Neutrophil (primary cell): ENCODE data around the gene GBF1.

ENCODE experiments used
- H3K27ac ChIP-seq: fragments of 200-600 bp; sonication (generic); 2 replicates; pipeline ENCODE4 v1.5.1; 2016; ENCODE audit warnings: mild to moderate bottlenecking, moderate library complexity
- H3K27me3 ChIP-seq: fragments of 200-600 bp; sonication (generic); 2 replicates; pipeline ENCODE4 v1.6.0; 2016; ENCODE audit warnings: mild to moderate bottlenecking
- H3K36me3 ChIP-seq: fragments of 200-600 bp; sonication (generic); 2 replicates; pipeline ENCODE4 v1.5.1; 2017
- H3K4me1 ChIP-seq, 2 experiments: fragments of 200-600 bp in 1 of 2; sonication (generic) in 1 of 2; 1 replicate in 1 of 2; 2 replicates in 1 of 2; pipeline versions ENCODE4 v1.5.1 to v1.6.1; 2013 to 2016; ENCODE audit warnings: low read depth in 1 of 2, low read length in 1 of 2, mild to moderate bottlenecking in 1 of 2, moderate library complexity in 1 of 2; ENCODE audit not compliant: control insufficient read depth in 1 of 2, insufficient read depth in 1 of 2
- H3K4me3 ChIP-seq, 2 experiments: fragments of 200-600 bp in 1 of 2; sonication (generic) in 1 of 2; 1 replicate in 1 of 2; 2 replicates in 1 of 2; pipeline ENCODE4 v1.5.1; 2013 to 2016; ENCODE audit warnings: low read depth in 1 of 2, low read length in 1 of 2, mild to moderate bottlenecking in 1 of 2, moderate library complexity in 1 of 2
- H3K9me3 ChIP-seq: fragments of 200-600 bp; sonication (generic); 2 replicates; pipeline ENCODE4 v1.5.1; 2016
- TF ChIP-seq, protein P1 (sequence below): fragments of 200-600 bp; sonication (generic); IDR thresholded peaks from 2 replicates; pipeline ENCODE4 v1.5.1; 2016; ENCODE audit warnings: antibody characterized with exemption

The GBF1 gene

DNA sequence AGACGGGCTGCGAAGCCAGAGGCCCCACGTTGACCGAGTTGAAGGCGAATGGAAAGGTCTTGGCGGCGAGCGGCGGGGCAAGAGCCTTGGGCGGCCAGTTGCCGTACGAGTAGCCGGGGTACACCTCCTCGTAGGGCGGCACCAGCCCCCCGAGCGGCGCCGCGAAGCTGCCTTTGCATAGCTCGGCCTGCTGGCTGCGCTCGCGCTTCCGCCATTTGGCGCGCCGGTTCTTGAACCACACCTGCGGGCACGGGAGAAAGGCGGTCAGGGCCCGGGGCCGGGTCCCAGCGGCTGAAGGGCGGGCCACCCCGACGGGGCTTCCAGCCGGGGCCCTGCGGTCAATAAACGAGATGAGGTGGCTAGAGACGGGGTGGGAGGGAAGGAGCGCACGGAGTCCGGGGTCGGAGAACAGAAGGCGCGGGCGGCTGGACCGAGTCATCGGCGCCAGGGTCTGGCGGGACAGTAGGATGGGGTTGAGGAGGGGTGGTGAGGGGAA, 14.4 kb upstream of the GBF1 start:
- peaks cover 64% of the 10 kb centered on the region for H3K27me3 ChIP-seq
- H3K36me3 ChIP-seq, result no peaks in the 10 kb centered on the region
- H3K4me3 ChIP-seq, result peak overlapping the region; percentile 61 to 76
- peaks cover 47 to 49% of the 10 kb centered on the region in 2 experiments for H3K4me1 ChIP-seq
- H3K9me3 ChIP-seq, result no peaks in the 10 kb centered on the region
- TF ChIP-seq, protein P1, sequence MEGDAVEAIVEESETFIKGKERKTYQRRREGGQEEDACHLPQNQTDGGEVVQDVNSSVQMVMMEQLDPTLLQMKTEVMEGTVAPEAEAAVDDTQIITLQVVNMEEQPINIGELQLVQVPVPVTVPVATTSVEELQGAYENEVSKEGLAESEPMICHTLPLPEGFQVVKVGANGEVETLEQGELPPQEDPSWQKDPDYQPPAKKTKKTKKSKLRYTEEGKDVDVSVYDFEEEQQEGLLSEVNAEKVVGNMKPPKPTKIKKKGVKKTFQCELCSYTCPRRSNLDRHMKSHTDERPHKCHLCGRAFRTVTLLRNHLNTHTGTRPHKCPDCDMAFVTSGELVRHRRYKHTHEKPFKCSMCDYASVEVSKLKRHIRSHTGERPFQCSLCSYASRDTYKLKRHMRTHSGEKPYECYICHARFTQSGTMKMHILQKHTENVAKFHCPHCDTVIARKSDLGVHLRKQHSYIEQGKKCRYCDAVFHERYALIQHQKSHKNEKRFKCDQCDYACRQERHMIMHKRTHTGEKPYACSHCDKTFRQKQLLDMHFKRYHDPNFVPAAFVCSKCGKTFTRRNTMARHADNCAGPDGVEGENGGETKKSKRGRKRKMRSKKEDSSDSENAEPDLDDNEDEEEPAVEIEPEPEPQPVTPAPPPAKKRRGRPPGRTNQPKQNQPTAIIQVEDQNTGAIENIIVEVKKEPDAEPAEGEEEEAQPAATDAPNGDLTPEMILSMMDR, result peak; percentile 41
- no peak overlapping the region for H3K27ac ChIP-seq

DNA sequence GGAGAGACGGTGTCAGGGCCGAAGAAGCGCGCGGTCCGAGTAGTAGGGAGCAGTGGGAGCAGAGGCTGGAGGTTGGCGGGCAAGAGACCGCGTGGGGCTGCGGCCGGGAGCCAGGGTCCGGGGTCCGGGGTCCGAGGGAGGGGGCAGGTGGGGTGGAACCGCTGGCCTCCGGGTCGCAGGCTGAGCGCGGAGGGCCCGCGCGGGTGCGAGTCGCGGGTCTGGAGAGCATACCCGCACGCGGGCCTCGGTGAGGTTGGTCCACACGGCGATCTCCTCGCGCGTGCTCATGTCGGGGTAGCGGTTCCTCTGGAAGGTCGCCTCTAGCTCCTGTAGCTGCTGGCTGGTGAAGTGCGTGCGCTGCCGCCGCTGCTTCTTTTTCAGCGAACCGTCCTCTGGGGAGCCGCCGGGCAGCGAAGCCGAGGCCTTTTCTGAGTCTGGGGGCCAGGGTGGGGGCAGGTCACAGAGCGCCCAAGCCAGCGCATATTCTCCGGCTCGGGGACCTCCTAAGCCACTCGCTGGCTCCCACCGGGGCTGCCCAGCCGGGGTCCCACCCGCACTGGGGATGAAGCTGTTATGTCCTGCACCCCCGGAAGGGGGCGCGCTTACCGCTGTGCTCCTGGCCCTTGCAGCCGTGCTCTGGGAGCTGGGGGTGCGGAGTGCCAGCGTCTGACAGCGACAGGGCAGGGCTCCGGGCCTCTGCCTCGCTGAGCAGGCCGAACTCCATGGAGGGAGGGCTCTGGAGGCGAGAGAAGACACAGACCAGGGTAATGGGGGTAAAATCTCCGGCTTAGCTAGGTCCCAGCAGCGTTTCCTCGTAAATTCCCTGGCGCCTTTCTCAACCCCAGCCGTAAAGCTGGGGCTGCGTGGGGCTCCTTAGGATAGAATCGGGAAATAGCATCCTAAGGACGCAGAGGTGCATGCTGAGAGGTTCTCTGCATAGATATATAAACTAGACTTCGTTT, 13.7 kb upstream of the GBF1 start:
- Histone ChIP-seq H3K27me3 (peaks cover 71% of the 10 kb centered on the region), H3K9me3 (no peaks in the 10 kb centered on the region), H3K4me3 (peak overlapping the region; percentile 61 to 76), H3K36me3 (no peaks in the 10 kb centered on the region), H3K4me1 (peaks cover 40 to 42% of the 10 kb centered on the region in 2 experiments), H3K27ac (no peak overlapping the region)
- TF ChIP-seq, protein P1, result peak; percentile 79

DNA sequence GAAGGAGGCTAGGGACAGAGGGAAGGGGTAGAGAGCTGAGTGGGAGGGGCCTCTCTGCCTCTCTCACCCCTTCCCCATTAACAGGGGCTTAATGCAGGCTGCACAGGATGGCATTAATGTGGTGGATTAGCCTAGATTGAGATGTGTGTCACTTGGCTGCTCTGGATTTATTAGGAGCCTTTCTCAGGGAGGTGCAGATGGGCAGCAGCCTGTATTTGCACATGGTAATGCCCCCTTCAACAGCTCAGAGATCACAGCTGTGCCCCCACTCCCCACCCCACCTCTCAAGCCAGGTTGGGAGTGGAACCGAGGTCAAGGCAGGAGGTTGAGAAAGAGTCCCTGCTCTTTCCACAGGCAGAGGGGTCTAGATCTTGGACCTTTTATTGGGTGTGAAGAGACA, 11.3 kb upstream of the GBF1 start:
- Histone ChIP-seq H3K4me1 (peaks cover 24 to 25% of the 10 kb centered on the region in 2 experiments), H3K36me3 (no peaks in the 10 kb centered on the region), H3K27me3 (peaks cover 95% of the 10 kb centered on the region), H3K27ac (no peak overlapping the region), H3K4me3 (no peak overlapping the region), H3K9me3 (no peaks in the 10 kb centered on the region)
- TF ChIP-seq, protein P1, result no peak

DNA sequence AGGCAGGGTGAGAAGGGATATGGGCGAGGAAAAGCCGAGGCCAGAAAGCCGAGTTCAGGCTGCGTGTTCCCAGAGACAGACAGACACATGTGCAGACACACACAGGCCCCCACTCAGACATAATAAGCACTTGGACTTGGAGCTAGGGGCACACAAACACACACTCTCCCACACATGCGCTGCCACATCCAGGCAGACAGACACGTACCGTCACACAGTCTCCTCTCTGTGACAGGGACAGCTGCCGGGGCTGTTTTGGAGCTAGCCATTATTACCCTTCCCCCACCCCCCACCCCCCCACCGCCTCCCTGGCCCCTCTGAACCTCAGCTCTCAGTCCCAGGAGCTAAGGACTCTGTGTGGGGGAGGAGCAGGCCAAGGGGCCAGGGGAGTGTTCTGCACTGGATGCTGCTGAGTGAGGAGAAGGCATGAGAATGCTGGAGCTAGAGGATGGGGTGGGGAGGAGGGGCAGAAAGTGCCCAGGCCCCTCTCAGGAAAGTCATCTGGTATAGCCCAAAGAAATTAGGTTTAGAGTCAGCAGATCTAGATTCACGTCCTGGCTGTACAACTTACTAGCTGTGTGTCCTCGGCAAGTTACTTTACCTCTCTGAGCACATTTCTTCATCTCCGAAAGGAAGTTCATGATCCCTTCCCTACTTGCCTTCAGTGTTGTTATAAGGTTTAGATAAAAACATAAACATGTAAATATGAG, 10.3 kb upstream of the GBF1 start:
- TF ChIP-seq, protein P1, result no peak
- Histone ChIP-seq H3K27ac (no peak overlapping the region), H3K36me3 (no peaks in the 10 kb centered on the region), H3K27me3 (peaks cover 100% of the 10 kb centered on the region), H3K4me1 (peaks cover 19 to 20% of the 10 kb centered on the region in 2 experiments), H3K9me3 (no peaks in the 10 kb centered on the region), H3K4me3 (no peak overlapping the region)

DNA sequence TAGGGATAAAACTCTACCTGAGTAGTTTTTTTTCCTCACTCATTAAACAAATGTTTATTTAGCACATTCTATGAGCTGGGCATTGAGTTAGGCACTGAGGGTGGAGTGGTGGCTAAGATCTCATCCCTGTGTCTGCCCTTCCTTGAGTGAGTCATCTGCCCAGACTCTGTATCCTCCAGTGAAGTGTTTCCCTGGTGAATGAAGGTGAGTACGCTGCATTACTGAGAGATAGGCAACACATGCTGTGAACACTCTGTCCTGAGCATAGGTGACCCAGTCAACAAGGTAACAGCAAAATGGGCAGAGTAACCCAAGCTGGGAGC, 9.8 kb upstream of the GBF1 start:
- Histone ChIP-seq H3K36me3 (no peaks in the 10 kb centered on the region), H3K27me3 (peaks cover 100% of the 10 kb centered on the region), H3K4me1 (peaks cover 18 to 19% of the 10 kb centered on the region in 2 experiments), H3K9me3 (no peaks in the 10 kb centered on the region), H3K4me3 (no peak overlapping the region), H3K27ac (no peak overlapping the region)
- TF ChIP-seq, protein P1, result no peak
